ENCODE results near the gene RHEX.

- TF ChIP-seq EP300 (IDR thresholded peaks at IDR 0.05) (no peak), POLR2AphosphoS5 (IDR thresholded peaks at IDR 0.05) (no peak), CTCF (IDR thresholded peaks at IDR 0.05) (no peak)
These were observed 4.4 kb upstream of the RHEX start for GRCh38 chr1:206048582-206048981.

Data from esophagus muscularis mucosa (tissue), 4 donors.